ENCODE measurements around the gene SULT6B1. TPM values are rescaled to one million over a fixed set of nuclear protein-coding genes. Genes with fewer than 3 reads are reported as not detected.

Gene SULT6B1
- total and polyA plus RNA-seq, 2 of the 4 experiments (the other 2 are of a cell fraction) = not detected

- H2BK20ac ChIP-seq (ENCODE audit: low read depth, low read length) = no peak overlapping the region
- no peak overlapping the region for H3K9ac ChIP-seq (ENCODE audit: low read depth, low read length)
- H3K9me3 ChIP-seq (ENCODE audit: control insufficient read depth, insufficient read depth, low read length) = no peaks in the 10 kb centered on the region
- H4K91ac ChIP-seq (ENCODE audit: insufficient read depth, low read depth, low read length) = no peak overlapping the region
- H3K27me3 ChIP-seq (ENCODE audit: control insufficient read depth, insufficient read depth, low read length) = no peaks in the 10 kb centered on the region
- intact Hi-C loops (cut with micrococcal nuclease) = no loop called here
- no peak for ATAC-seq (ENCODE audit: low read depth)
- H3K56ac ChIP-seq (ENCODE audit: extremely low read depth, insufficient read depth, low read length) = no peak overlapping the region
- no peak overlapping the region for H3K4ac ChIP-seq (ENCODE audit: low read depth, low read length)
- H3K23ac ChIP-seq (ENCODE audit: low read depth, low read length) = no peak overlapping the region
- TF ChIP-seq RCOR1 (IDR thresholded peaks at IDR 0.05; ENCODE audit: insufficient replicate concordance, low read length) (no peak), CEBPB (IDR thresholded peaks at IDR 0.05; ENCODE audit: low read depth, low read length) (no peak), BHLHE40 (IDR thresholded peaks at IDR 0.05; ENCODE audit: low read depth, low read length) (no peak), ELK1 (IDR thresholded peaks at IDR 0.05; ENCODE audit: borderline replicate concordance, low read depth, low read length) (no peak), CTCF (conservative IDR thresholded peaks at IDR 0.05; ENCODE audit: low read depth, low read length) (no peak), SMC3 (IDR thresholded peaks at IDR 0.05; ENCODE audit: low read depth, low read length) (no peak), CHD1 (IDR thresholded peaks at IDR 0.05; ENCODE audit: low read depth, low read length) (no peak), MAZ (IDR thresholded peaks at IDR 0.05; ENCODE audit: borderline replicate concordance, low read depth, low read length) (no peak), NFE2L2 (IDR thresholded peaks at IDR 0.05; ENCODE audit: low read depth, low read length) (no peak), RFX5 (IDR thresholded peaks at IDR 0.05; ENCODE audit: low read depth, low read length) (no peak), MXI1 (IDR thresholded peaks at IDR 0.05; ENCODE audit: borderline replicate concordance, low read depth, low read length) (no peak)
- TF ChIP-seq, protein P1, sequence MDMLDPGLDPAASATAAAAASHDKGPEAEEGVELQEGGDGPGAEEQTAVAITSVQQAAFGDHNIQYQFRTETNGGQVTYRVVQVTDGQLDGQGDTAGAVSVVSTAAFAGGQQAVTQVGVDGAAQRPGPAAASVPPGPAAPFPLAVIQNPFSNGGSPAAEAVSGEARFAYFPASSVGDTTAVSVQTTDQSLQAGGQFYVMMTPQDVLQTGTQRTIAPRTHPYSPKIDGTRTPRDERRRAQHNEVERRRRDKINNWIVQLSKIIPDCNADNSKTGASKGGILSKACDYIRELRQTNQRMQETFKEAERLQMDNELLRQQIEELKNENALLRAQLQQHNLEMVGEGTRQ (IDR thresholded peaks at IDR 0.05; ENCODE audit: low read depth, low read length) = no peak
- H2BK5ac ChIP-seq (ENCODE audit: low read depth, low read length, poor library complexity, severe bottlenecking) = no peak overlapping the region
- no peak overlapping the region for H3K4me2 ChIP-seq (ENCODE audit: low read depth, low read length)
- no peaks in the 10 kb centered on the region for H3K4me1 ChIP-seq (ENCODE audit: control insufficient read depth, insufficient read depth, low read length)
- H2BK120ac ChIP-seq (ENCODE audit: low read depth, low read length) = no peak overlapping the region
- H3K79me1 ChIP-seq (ENCODE audit: low read depth in 1 of 2, low read length in 2 of 2) = peaks cover 3 to 20% of the 10 kb centered on the region in 2 experiments
- in situ Hi-C loops (cut with MboI; ENCODE audit: low sequenced_read_pairs) = no loop called here
- H3K4me3 ChIP-seq (ENCODE audit: insufficient read depth, low read depth, low read length) = no peak overlapping the region
- ChIA-PET POLR2A (ENCODE audit: unreplicated experiment) (no interaction called here), CTCF (no interaction called here)
- no peak overlapping the region for H4K5ac ChIP-seq (ENCODE audit: low read depth, low read length)
- no TSS peak for BruUV-seq (replicated peaks)
- H3K18ac ChIP-seq (ENCODE audit: low read depth, low read length) = no peak overlapping the region
- no peak overlapping the region for H4K8ac ChIP-seq (ENCODE audit: low read depth in 2 of 2, low read length in 2 of 2)
- no peak overlapping the region for H3K14ac ChIP-seq (replicated peaks; ENCODE audit: low read depth, low read length)
- no peak overlapping the region for H2BK15ac ChIP-seq (ENCODE audit: low read depth, low read length)
- dilution Hi-C loops (cut with HindIII; ENCODE audit: low sequenced_read_pairs, unreplicated experiment) = no loop called here
- no peak overlapping the region for H2AK5ac ChIP-seq (ENCODE audit: low read depth, low read length)
- peaks cover 33% of the 10 kb centered on the region for H3K36me3 ChIP-seq (ENCODE audit: control insufficient read depth, insufficient read depth, low read length)
- no CpG with 5 or more reads among the region's 2 CpGs for WGBS, 2 experiments (ENCODE audit: extremely low coverage in 2 of 2, insufficient read length in 1 of 2)
- DNase-seq = no peak
- H3K27ac ChIP-seq (ENCODE audit: insufficient read depth, low read length) = no peak overlapping the region
- 0 out of 2 replicates have a peak, but pooled peaks cover 6% of the 10 kb centered on the region for H4K20me1 ChIP-seq (ENCODE audit: insufficient read depth, low read length)
- no peak overlapping the region for H2AFZ ChIP-seq (replicated peaks; ENCODE audit: low read length, poor library complexity)
- no peaks in the 10 kb centered on the region; the same call in 1 of the 2 replicates for H3K9me1 ChIP-seq (ENCODE audit: insufficient read depth, low read length)
- H2AK9ac ChIP-seq (replicated peaks; ENCODE audit: low read depth, low read length, poor library complexity) = no peak overlapping the region
These were observed 63.1 kb downstream of the SULT6B1 start for GRCh38 chr2:37125416-37125815.

Data from IMR-90 (cell line).